GM23248 (cell line): Measurements from ENCODE around the gene KRT10.

Experiments
- EZH2 ChIP-seq: fragments of 200-600 bp; sonication (generic); IDR thresholded peaks from 2 replicates; pipeline ENCODE4 v1.6.1; 2018; ENCODE audit warnings: antibody characterized with exemption, mild to moderate bottlenecking; ENCODE audit not compliant: insufficient read depth, poor library complexity, severe bottlenecking
- EZH2phosphoT487 ChIP-seq: fragments of 200-600 bp; sonication (generic); IDR thresholded peaks from 2 replicates; pipeline ENCODE4 v1.6.1; 2018; ENCODE audit warnings: antibody characterized with exemption, moderate library complexity, mild to moderate bottlenecking, low read depth; ENCODE audit not compliant: insufficient read depth

DNA sequence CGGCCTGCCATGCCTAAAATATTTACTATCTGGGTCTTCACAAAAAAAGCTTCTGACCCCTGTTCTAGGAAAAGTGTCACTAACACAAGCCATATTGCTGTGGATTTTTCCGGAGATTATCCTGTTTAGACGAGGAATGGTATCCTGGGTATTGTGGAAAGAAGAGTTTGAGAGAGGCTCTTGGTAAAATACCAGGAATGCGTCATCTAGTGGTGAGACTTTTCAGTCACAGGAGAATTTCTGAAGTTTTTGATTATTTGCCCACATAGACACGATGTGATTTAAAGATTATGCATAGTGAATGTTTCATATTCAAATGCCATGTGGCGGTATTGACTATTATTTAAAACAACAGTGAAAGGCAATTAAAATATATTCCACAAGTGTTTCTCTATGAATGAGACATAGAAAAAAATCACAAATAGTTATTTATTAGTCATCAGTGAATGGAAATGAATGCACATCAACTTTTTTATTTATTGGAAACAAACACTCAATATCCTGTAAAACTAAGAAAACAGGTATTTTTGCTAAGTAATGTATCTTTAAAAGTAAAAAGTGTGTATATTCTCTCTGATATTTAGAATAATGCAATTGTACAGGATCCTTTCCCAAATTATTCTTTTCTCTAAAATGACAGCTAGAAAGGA, 30.5 kb downstream of the KRT10 start:
- no peak for TF ChIP-seq EZH2phosphoT487
- TF ChIP-seq EZH2 = no peak
